ENCODE measurements around the gene PRR5L. TPM values are rescaled to one million over a fixed set of nuclear protein-coding genes. Genes with fewer than 3 reads are reported as not detected.

Gene PRR5L
- total and polyA plus RNA-seq, 2 experiments from 2014 or later = 3.1 to 8.9 TPM

DNA sequence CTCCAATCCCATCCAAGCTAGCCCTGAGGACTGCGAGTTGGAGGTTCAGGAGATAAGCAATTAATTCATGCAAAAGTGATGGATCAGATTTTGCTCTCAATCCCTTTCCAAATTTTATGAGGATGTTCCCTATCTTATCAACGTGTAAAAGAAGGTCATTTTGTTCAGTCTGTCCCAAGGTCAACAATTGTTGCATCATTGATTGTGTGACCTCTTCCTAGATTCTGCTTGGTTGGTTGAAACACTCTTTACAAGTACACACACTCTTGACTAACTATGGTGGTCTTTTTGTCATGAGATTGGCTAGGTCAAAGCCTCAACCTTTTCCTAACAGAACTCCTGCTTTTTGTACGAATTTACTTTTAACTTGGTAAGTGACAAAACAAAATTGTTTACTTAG lies 48.6 kb upstream of the PRR5L start:
- TF ChIP-seq, protein P1, sequence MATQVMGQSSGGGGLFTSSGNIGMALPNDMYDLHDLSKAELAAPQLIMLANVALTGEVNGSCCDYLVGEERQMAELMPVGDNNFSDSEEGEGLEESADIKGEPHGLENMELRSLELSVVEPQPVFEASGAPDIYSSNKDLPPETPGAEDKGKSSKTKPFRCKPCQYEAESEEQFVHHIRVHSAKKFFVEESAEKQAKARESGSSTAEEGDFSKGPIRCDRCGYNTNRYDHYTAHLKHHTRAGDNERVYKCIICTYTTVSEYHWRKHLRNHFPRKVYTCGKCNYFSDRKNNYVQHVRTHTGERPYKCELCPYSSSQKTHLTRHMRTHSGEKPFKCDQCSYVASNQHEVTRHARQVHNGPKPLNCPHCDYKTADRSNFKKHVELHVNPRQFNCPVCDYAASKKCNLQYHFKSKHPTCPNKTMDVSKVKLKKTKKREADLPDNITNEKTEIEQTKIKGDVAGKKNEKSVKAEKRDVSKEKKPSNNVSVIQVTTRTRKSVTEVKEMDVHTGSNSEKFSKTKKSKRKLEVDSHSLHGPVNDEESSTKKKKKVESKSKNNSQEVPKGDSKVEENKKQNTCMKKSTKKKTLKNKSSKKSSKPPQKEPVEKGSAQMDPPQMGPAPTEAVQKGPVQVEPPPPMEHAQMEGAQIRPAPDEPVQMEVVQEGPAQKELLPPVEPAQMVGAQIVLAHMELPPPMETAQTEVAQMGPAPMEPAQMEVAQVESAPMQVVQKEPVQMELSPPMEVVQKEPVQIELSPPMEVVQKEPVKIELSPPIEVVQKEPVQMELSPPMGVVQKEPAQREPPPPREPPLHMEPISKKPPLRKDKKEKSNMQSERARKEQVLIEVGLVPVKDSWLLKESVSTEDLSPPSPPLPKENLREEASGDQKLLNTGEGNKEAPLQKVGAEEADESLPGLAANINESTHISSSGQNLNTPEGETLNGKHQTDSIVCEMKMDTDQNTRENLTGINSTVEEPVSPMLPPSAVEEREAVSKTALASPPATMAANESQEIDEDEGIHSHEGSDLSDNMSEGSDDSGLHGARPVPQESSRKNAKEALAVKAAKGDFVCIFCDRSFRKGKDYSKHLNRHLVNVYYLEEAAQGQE (IDR thresholded peaks at IDR 0.05; ENCODE audit: unreplicated experiment) = no peak
- no peak for TF ChIP-seq ZNF331 (CRISPR knock-in tag; IDR thresholded peaks at IDR 0.05; ENCODE audit: low read depth)
- TF ChIP-seq, protein P2, sequence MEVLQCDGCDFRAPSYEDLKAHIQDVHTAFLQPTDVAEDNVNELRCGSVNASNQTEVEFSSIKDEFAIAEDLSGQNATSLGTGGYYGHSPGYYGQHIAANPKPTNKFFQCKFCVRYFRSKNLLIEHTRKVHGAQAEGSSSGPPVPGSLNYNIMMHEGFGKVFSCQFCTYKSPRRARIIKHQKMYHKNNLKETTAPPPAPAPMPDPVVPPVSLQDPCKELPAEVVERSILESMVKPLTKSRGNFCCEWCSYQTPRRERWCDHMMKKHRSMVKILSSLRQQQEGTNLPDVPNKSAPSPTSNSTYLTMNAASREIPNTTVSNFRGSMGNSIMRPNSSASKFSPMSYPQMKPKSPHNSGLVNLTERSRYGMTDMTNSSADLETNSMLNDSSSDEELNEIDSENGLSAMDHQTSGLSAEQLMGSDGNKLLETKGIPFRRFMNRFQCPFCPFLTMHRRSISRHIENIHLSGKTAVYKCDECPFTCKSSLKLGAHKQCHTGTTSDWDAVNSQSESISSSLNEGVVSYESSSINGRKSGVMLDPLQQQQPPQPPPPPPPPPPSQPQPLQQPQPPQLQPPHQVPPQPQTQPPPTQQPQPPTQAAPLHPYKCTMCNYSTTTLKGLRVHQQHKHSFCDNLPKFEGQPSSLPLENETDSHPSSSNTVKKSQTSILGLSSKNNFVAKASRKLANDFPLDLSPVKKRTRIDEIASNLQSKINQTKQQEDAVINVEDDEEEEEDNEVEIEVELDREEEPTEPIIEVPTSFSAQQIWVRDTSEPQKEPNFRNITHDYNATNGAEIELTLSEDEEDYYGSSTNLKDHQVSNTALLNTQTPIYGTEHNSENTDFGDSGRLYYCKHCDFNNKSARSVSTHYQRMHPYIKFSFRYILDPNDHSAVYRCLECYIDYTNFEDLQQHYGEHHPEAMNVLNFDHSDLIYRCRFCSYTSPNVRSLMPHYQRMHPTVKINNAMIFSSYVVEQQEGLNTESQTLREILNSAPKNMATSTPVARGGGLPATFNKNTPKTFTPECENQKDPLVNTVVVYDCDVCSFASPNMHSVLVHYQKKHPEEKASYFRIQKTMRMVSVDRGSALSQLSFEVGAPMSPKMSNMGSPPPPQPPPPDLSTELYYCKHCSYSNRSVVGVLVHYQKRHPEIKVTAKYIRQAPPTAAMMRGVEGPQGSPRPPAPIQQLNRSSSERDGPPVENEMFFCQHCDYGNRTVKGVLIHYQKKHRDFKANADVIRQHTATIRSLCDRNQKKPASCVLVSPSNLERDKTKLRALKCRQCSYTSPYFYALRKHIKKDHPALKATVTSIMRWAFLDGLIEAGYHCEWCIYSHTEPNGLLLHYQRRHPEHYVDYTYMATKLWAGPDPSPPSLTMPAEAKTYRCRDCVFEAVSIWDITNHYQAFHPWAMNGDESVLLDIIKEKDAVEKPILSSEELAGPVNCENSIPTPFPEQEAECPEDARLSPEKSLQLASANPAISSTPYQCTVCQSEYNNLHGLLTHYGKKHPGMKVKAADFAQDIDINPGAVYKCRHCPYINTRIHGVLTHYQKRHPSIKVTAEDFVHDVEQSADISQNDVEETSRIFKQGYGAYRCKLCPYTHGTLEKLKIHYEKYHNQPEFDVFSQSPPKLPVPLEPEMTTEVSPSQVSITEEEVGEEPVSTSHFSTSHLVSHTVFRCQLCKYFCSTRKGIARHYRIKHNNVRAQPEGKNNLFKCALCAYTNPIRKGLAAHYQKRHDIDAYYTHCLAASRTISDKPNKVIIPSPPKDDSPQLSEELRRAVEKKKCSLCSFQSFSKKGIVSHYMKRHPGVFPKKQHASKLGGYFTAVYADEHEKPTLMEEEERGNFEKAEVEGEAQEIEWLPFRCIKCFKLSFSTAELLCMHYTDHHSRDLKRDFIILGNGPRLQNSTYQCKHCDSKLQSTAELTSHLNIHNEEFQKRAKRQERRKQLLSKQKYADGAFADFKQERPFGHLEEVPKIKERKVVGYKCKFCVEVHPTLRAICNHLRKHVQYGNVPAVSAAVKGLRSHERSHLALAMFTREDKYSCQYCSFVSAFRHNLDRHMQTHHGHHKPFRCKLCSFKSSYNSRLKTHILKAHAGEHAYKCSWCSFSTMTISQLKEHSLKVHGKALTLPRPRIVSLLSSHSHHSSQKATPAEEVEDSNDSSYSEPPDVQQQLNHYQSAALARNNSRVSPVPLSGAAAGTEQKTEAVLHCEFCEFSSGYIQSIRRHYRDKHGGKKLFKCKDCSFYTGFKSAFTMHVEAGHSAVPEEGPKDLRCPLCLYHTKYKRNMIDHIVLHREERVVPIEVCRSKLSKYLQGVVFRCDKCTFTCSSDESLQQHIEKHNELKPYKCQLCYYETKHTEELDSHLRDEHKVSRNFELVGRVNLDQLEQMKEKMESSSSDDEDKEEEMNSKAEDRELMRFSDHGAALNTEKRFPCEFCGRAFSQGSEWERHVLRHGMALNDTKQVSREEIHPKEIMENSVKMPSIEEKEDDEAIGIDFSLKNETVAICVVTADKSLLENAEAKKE (CRISPR knock-in tag; IDR thresholded peaks at IDR 0.05) = no peak
- TF ChIP-seq, protein P3, sequence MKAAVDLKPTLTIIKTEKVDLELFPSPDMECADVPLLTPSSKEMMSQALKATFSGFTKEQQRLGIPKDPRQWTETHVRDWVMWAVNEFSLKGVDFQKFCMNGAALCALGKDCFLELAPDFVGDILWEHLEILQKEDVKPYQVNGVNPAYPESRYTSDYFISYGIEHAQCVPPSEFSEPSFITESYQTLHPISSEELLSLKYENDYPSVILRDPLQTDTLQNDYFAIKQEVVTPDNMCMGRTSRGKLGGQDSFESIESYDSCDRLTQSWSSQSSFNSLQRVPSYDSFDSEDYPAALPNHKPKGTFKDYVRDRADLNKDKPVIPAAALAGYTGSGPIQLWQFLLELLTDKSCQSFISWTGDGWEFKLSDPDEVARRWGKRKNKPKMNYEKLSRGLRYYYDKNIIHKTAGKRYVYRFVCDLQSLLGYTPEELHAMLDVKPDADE (IDR thresholded peaks at IDR 0.05) = no peak
- TF ChIP-seq NANOG (IDR thresholded peaks at IDR 0.05; ENCODE audit: borderline replicate concordance) = no peak
- no peak for TF ChIP-seq CTCF (conservative IDR thresholded peaks at IDR 0.05; ENCODE audit: low read depth in 2 of 2)
- no peak for TF ChIP-seq CREB1 (CRISPR knock-in tag; IDR thresholded peaks at IDR 0.05; ENCODE audit: low read depth)
- no peak for TF ChIP-seq EZH2 (IDR thresholded peaks at IDR 0.05; ENCODE audit: low read depth, unreplicated experiment)
- no peak for TF ChIP-seq STAT1 (IDR thresholded peaks at IDR 0.05; ENCODE audit: unreplicated experiment)
- no peak for TF ChIP-seq JUNB (IDR thresholded peaks at IDR 0.05; ENCODE audit: unreplicated experiment)
- TF ChIP-seq POLR2AphosphoS5 (IDR thresholded peaks at IDR 0.05; ENCODE audit: low read depth) = no peak
- no peak for TF ChIP-seq ZNF114 (CRISPR knock-in tag; IDR thresholded peaks at IDR 0.05)
- no peaks in the 10 kb centered on the region for H3K4me1 Mint-ChIP-seq
- H3K36me3 Mint-ChIP-seq (ENCODE audit: low read depth) = no peaks in the 10 kb centered on the region; the same call in 2 of the 3 replicates
- H3K4me2 ChIP-seq = no peak overlapping the region
- no peaks in the 10 kb centered on the region for H3F3A ChIP-seq (replicated peaks; ENCODE audit: low read depth)
- no peaks in the 10 kb centered on the region for H3K27me3 ChIP-seq (ENCODE audit: insufficient read depth)
- H3K27me3 Mint-ChIP-seq (ENCODE audit: insufficient read depth, low read depth, poor library complexity) = no peaks in the 10 kb centered on the region
- H4K20me1 ChIP-seq (replicated peaks; ENCODE audit: insufficient read depth) = no peaks in the 10 kb centered on the region
- no peaks in the 10 kb centered on the region for H3K36me3 ChIP-seq (ENCODE audit: insufficient read depth)
- H3K4me3 ChIP-seq = no peak overlapping the region
- H3K27ac Mint-ChIP-seq = no peak overlapping the region; the same call in 1 of the 2 replicates
- H3K4me1 ChIP-seq (ENCODE audit: insufficient read depth) = no peaks in the 10 kb centered on the region
- H3K79me2 ChIP-seq (replicated peaks; ENCODE audit: insufficient read depth) = no peaks in the 10 kb centered on the region
- no peak overlapping the region for H3K27ac ChIP-seq (ENCODE audit: low read depth)
- H3K9me3 Mint-ChIP-seq = no peaks in the 10 kb centered on the region
- DNase-seq (ENCODE audit: low spot score) (no peak), ATAC-seq (no peak)
- H3K9me2 ChIP-seq (ENCODE audit: insufficient read depth) = peaks cover 21% of the 10 kb centered on the region
- H2AFZ ChIP-seq = no peak overlapping the region
- H3K4me3 Mint-ChIP-seq = no peak overlapping the region

Data from GM23338 (cell line).